Neural crest cell (in vitro differentiated cells): ENCODE measurements around the gene MEAK7. TPM values are rescaled to one million over a fixed set of nuclear protein-coding genes. Genes with fewer than 3 reads are reported as not detected.

Source experiments
- DNase-seq: peaks from one replicate; pipeline ENCODE4 v3.0.0; 2021; ENCODE audit warnings: low read depth, mixed read lengths, low spot score
- H3K27ac Mint-ChIP-seq: one replicate; pipeline ENCODE4 v1.8.0; 2021; ENCODE audit warnings: mild to moderate bottlenecking, mixed read lengths; ENCODE audit not compliant: unreplicated experiment
- H3K27me3 Mint-ChIP-seq: 2 replicates; pipeline ENCODE4 v1.8.0; 2021; ENCODE audit warnings: low read depth, mild to moderate bottlenecking, mixed read lengths
- H3K36me3 Mint-ChIP-seq: 2 replicates; pipeline ENCODE4 v1.8.0; 2021; ENCODE audit warnings: low read depth, mild to moderate bottlenecking, mixed read lengths
- H3K4me1 Mint-ChIP-seq: 2 replicates; pipeline ENCODE4 v1.8.0; 2021; ENCODE audit warnings: mixed read lengths
- H3K4me3 Mint-ChIP-seq: one replicate; pipeline ENCODE4 v1.8.0; 2021; ENCODE audit warnings: mild to moderate bottlenecking, mixed read lengths
- H3K9me3 Mint-ChIP-seq: 2 replicates; pipeline ENCODE4 v1.8.0; 2021; ENCODE audit warnings: mixed read lengths
- CTCF ChIP-seq: fragments of 200-600 bp; sonication (generic); conservative IDR thresholded peaks from 2 replicates; pipeline ENCODE4 v1.5.0; 2021; ENCODE audit warnings: antibody characterized with exemption, mild to moderate bottlenecking
- total RNA-seq: library from RNA; stranded (reverse); gene quantifications from 2 replicates; pipeline ENCODE4 v1.2.1, GENCODE V29; 2021

MEAK7 gene
- total RNA-seq, 1 donor from 2014 or later, result 29.5 TPM

- Mint-ChIP-seq H3K4me1 (peaks cover 4% of the 10 kb centered on the region), H3K36me3 (peaks cover 10% of the 10 kb centered on the region), H3K4me3 (no peak overlapping the region), H3K27me3 (no peaks in the 10 kb centered on the region), H3K9me3 (no peaks in the 10 kb centered on the region), H3K27ac (no peak overlapping the region)
- no peak for TF ChIP-seq CTCF
- DNase-seq, result no peak
Measured at GRCh38 chr16:84459533-84459894, 44.9 kb downstream of the MEAK7 start.

- Mint-ChIP-seq H3K27ac (no peak overlapping the region), H3K27me3 (no peaks in the 10 kb centered on the region), H3K4me3 (no peak overlapping the region), H3K4me1 (peaks cover 4% of the 10 kb centered on the region), H3K36me3 (peaks cover 10% of the 10 kb centered on the region), H3K9me3 (no peaks in the 10 kb centered on the region)
- no peak for TF ChIP-seq CTCF
- no peak for DNase-seq
Measured at GRCh38 chr16:84458606-84459532, 45.6 kb downstream of the MEAK7 start.

- DNase-seq, result no peak
- TF ChIP-seq CTCF, result no peak
- H3K36me3 Mint-ChIP-seq, result peaks cover 7% of the 10 kb centered on the region
- H3K27ac Mint-ChIP-seq, result no peak overlapping the region
- H3K4me3 Mint-ChIP-seq, result no peak overlapping the region
- no peaks in the 10 kb centered on the region for H3K9me3 Mint-ChIP-seq
- H3K27me3 Mint-ChIP-seq, result no peaks in the 10 kb centered on the region
- H3K4me1 Mint-ChIP-seq, result no peaks in the 10 kb centered on the region
Measured at GRCh38 chr16:84455031-84455430, 49.4 kb downstream of the MEAK7 start.

Other genes starting within 250 kb of the MEAK7 start
- gene WFDC1, start 209.8 kb downstream of the MEAK7 start, total RNA-seq, result 0.14 and 0.30 TPM in 2 replicates
- 0.16 and 0.30 TPM in 2 replicates for gene ATP2C2, start 136.1 kb downstream of the MEAK7 start, total RNA-seq
- 346 and 357 TPM in 2 replicates for gene COTL1, start 113.4 kb upstream of the MEAK7 start, total RNA-seq
- 25.4 and 26.2 TPM in 2 replicates for gene KLHL36, start 143.9 kb upstream of the MEAK7 start, total RNA-seq
- gene USP10, start 195.3 kb upstream of the MEAK7 start, total RNA-seq, result 149 and 150 TPM in 2 replicates